Esophagus muscularis mucosa (tissue), 4 donors: ENCODE measurements around the gene CDPF1. TPM values are rescaled to one million over a fixed set of nuclear protein-coding genes. Genes with fewer than 3 reads are reported as not detected.

Experiments used
- DNase-seq: peaks from one replicate; pipeline ENCODE4 v3.0.0-alpha.2; 2017; ENCODE audit errors: extremely low spot score
- H3K27ac ChIP-seq, 4 donors: fragments of 200-600 bp; sonication (generic); replicated peaks in 1 of 4; 1 replicate in 3 of 4; 2 replicates in 1 of 4; pipeline ENCODE4 v1.5.1; 2016 to 2019; ENCODE audit warnings: mild to moderate bottlenecking in 1 of 4
- H3K27me3 ChIP-seq, 4 donors: fragments of 200-600 bp; sonication (generic); one replicate each; pipeline versions ENCODE4 v1.5.1 to v1.6.0; 2016 to 2019
- H3K36me3 ChIP-seq, 4 donors: fragments of 200-600 bp; sonication (generic); one replicate each; pipeline ENCODE4 v1.5.1; 2016 to 2019
- H3K4me1 ChIP-seq, 4 donors: fragments of 200-600 bp; sonication (generic); one replicate each; pipeline ENCODE4 v1.5.1; 2016 to 2019
- H3K4me3 ChIP-seq, 4 donors: fragments of 200-600 bp; sonication (generic); 1 replicate in 2 of 4; 2 replicates in 2 of 4; pipeline ENCODE4 v1.5.1; 2016 to 2019; ENCODE audit warnings: mild to moderate bottlenecking in 4 of 4, moderate library complexity in 1 of 4
- H3K9me3 ChIP-seq, 4 donors: fragments of 200-600 bp; sonication (generic); 1 replicate in 3 of 4; 2 replicates in 1 of 4; pipeline ENCODE4 v1.5.1; 2016 to 2019
- EP300 ChIP-seq: sonication (generic); formaldehyde crosslinking; IDR thresholded peaks from one replicate; pipeline ENCODE4 v1.6.1; 2017; ENCODE audit warnings: antibody characterized with exemption
- POLR2A ChIP-seq: fragments of 450-650 bp; IDR thresholded peaks from one replicate; pipeline ENCODE4 v1.6.1; 2017; ENCODE audit warnings: antibody characterized with exemption, moderate library complexity, mild to moderate bottlenecking, low read depth
- POLR2AphosphoS5 ChIP-seq, 2 donors: sonication (generic); formaldehyde crosslinking; IDR thresholded peaks; one replicate each; pipeline ENCODE4 v1.6.1; 2017; ENCODE audit warnings: antibody characterized with exemption in 2 of 2
- WGBS: methylation state at CpG from one replicate; pipeline ENCODE4 v1.1.5; 2018; 5-methylcytosine and 5-hydroxymethylcytosine counted together
- intact Hi-C: fragments of 100-400 bp; cut with DNase I; formaldehyde crosslinking; loops from one replicate; pipeline ENCODE4 v1.15.1; 2023
- total RNA-seq, 4 donors: library from RNA; depleted of rRNA; stranded (reverse); fragments of >200 nt; gene quantifications; one replicate each; pipeline versions ENCODE4 v1.1.0 to v1.2.1, GENCODE V29; 2016
- TF ChIP-seq, protein P1 (sequence below), 3 experiments: fragments of 200-600 bp in 2 of 3; fragments of 450-650 bp in 1 of 3; sonication (generic) in 2 of 3; IDR thresholded peaks; one replicate each; pipeline ENCODE4 v1.5.1; 2017 to 2019; ENCODE audit warnings: antibody characterized with exemption in 3 of 3, mild to moderate bottlenecking in 2 of 3, moderate library complexity in 1 of 3

CDPF1 gene
- total RNA-seq, 4 donors from 2014 or later = 8.3 to 19.4 (median 14.8) TPM

DNA sequence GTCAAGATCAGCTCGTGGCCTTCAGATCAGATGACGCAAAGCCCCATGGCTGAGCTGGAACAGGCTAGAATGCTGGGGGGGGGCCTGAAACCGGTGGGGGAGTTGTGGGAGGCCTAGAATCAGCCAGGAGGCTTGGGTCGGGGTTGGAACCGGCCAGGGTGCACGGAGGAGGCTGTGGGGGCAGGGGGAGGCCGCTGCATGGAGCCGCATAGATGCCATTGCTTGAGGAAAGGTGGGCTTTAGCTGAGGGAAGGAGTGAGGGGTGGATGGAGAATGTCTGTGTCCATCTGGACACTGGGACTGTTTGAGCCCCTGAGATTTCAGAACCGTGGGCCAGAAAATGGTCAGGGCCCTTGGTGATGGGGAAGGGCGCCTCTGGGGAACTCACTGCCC, 25.2 kb downstream of the CDPF1 start:
- Histone ChIP-seq H3K27ac (no peak overlapping the region), H3K36me3 (peaks cover 22 to 69% (median 53%) of the 10 kb centered on the region in 4 donors), H3K4me1 (no peaks in the 10 kb centered on the region), H3K4me3 (no peak overlapping the region), H3K27me3 (no peaks in the 10 kb centered on the region), H3K9me3 (no peaks in the 10 kb centered on the region)
- intact Hi-C loops = no loop called here
- DNase-seq = no peak
- 81% methylated on average over 10 of the region's 10 CpGs for WGBS
- no peak for TF ChIP-seq EP300
- TF ChIP-seq POLR2A = no peak
- no peak for TF ChIP-seq POLR2AphosphoS5 (IDR thresholded peaks at IDR 0.05)
- TF ChIP-seq, protein P1, sequence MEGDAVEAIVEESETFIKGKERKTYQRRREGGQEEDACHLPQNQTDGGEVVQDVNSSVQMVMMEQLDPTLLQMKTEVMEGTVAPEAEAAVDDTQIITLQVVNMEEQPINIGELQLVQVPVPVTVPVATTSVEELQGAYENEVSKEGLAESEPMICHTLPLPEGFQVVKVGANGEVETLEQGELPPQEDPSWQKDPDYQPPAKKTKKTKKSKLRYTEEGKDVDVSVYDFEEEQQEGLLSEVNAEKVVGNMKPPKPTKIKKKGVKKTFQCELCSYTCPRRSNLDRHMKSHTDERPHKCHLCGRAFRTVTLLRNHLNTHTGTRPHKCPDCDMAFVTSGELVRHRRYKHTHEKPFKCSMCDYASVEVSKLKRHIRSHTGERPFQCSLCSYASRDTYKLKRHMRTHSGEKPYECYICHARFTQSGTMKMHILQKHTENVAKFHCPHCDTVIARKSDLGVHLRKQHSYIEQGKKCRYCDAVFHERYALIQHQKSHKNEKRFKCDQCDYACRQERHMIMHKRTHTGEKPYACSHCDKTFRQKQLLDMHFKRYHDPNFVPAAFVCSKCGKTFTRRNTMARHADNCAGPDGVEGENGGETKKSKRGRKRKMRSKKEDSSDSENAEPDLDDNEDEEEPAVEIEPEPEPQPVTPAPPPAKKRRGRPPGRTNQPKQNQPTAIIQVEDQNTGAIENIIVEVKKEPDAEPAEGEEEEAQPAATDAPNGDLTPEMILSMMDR (IDR thresholded peaks at IDR 0.05) = no peak

DNA sequence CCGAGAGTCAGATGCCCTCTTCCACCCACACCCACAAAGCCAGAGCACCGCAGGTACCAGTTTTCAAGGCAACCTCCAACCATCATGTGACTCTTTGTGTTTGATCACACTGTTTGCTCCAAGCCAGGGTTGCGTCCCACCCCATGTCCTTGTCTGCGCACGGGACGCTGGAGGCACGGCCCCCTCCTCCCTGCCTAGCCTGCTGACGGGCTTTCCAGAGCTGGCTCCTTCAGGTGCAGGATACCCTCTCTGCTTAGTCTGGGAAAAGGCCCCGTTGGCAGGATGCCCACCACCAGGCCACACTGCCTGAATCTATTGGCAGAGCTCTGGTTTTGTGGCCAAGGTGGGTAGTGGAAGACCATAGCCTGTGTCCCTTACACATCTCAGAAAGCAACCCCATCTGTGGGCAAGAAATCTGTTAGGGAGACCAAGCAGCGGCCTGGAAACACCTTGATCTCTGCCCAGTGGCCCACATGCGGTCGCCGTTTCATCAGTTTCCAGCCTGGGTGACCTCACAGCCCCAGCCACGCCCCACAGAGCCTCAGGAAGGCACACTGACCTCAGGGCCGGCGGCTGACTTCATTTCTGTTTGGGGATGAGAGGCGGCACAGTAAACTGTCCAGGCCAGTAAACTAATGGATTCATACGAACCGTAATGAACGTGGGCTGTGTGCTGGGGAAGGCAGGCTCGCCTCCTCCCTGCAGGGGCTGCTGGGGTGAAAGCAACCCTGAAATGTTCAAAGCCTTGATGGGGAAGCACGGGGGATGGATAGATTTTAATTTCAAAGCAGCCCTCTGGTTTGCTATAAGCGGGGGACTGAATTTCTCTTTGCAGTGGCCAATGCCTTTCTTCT, 25.8 kb downstream of the CDPF1 start:
- no peak overlapping the region for H3K27ac ChIP-seq
- WGBS = 90% methylated on average over 16 of the region's 23 CpGs
- H3K36me3 ChIP-seq = peaks cover 28 to 70% (median 59%) of the 10 kb centered on the region in 4 donors
- no peaks in the 10 kb centered on the region for H3K27me3 ChIP-seq
- no peak overlapping the region for H3K4me3 ChIP-seq
- intact Hi-C loops = no loop called here
- TF ChIP-seq POLR2A (no peak), EP300 (no peak), POLR2AphosphoS5 (IDR thresholded peaks at IDR 0.05) (no peak)
- TF ChIP-seq, protein P1 (IDR thresholded peaks at IDR 0.05) = no peak
- no peak for DNase-seq
- H3K9me3 ChIP-seq = no peaks in the 10 kb centered on the region
- H3K4me1 ChIP-seq = no peaks in the 10 kb centered on the region

GRCh38 chr22:46220921-46221320, 29.2 kb downstream of the CDPF1 start:
- Histone ChIP-seq H3K4me3 (no peak overlapping the region), H3K9me3 (no peaks in the 10 kb centered on the region), H3K36me3 (peaks cover 53 to 92% (median 86%) of the 10 kb centered on the region in 4 donors), H3K27me3 (no peaks in the 10 kb centered on the region), H3K4me1 (no peaks in the 10 kb centered on the region), H3K27ac (no peak overlapping the region)
- WGBS = 93% methylated on average over 5 of the region's 5 CpGs
- no peak for TF ChIP-seq EP300
- no peak for TF ChIP-seq POLR2AphosphoS5 (IDR thresholded peaks at IDR 0.05)
- no peak for TF ChIP-seq POLR2A
- TF ChIP-seq, protein P1 (IDR thresholded peaks at IDR 0.05) = no peak
- DNase-seq = no peak
- intact Hi-C loops = no loop called here

- WGBS = 77% methylated on average over 10 of the region's 10 CpGs
- Histone ChIP-seq H3K4me3 (no peak overlapping the region), H3K9me3 (no peaks in the 10 kb centered on the region), H3K27me3 (no peaks in the 10 kb centered on the region), H3K27ac (no peak overlapping the region), H3K4me1 (no peaks in the 10 kb centered on the region), H3K36me3 (peaks cover 53 to 91% (median 85%) of the 10 kb centered on the region in 4 donors)
- TF ChIP-seq POLR2AphosphoS5 (IDR thresholded peaks at IDR 0.05) = no peak
- no peak for TF ChIP-seq POLR2A
- no peak for TF ChIP-seq EP300
- TF ChIP-seq, protein P1 (IDR thresholded peaks at IDR 0.05) = no peak
- no peak for DNase-seq
- intact Hi-C loops = no loop called here
Measured at GRCh38 chr22:46219636-46220035, 30.5 kb downstream of the CDPF1 start.
